A673 (cell line): ENCODE data around the gene NPVF.

Source experiments
- EZH2 ChIP-seq: fragments of 200-600 bp; sonication (generic); IDR thresholded peaks from 2 replicates; pipeline ENCODE4 v1.6.1; 2017; ENCODE audit warnings: borderline replicate concordance, low read depth, mild to moderate bottlenecking, mixed read lengths, antibody characterized with exemption, low read length; ENCODE audit not compliant: poor library complexity, severe bottlenecking
- TF ChIP-seq, protein P1 (sequence below): fragments of 300-800, 200-600 bp; sonication (generic); conservative IDR thresholded peaks from 2 replicates; pipeline ENCODE4 v1.5.1; 2017; ENCODE audit warnings: low read depth, mild to moderate bottlenecking, antibody characterized with exemption, low read length, moderate library complexity, mixed read lengths

DNA sequence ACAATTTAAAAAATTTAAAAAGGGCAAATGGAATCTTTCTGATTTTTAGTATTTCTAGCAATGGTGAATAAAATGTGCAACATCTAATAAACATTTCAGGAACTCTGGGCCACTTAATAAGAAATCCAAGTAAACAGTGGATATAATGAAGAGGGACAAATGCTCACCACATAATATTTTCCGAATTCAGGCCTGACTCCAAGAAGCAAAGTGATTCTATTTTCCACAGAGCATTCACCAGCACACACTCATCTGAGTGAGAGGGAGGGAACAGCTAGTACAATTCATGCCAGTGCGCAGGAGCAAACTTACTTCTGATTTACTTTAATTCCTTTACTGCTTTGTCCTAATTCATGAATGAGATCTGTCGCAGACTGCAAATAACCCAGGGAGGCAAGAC lies 10.1 kb downstream of the NPVF start:
- TF ChIP-seq, protein P1, sequence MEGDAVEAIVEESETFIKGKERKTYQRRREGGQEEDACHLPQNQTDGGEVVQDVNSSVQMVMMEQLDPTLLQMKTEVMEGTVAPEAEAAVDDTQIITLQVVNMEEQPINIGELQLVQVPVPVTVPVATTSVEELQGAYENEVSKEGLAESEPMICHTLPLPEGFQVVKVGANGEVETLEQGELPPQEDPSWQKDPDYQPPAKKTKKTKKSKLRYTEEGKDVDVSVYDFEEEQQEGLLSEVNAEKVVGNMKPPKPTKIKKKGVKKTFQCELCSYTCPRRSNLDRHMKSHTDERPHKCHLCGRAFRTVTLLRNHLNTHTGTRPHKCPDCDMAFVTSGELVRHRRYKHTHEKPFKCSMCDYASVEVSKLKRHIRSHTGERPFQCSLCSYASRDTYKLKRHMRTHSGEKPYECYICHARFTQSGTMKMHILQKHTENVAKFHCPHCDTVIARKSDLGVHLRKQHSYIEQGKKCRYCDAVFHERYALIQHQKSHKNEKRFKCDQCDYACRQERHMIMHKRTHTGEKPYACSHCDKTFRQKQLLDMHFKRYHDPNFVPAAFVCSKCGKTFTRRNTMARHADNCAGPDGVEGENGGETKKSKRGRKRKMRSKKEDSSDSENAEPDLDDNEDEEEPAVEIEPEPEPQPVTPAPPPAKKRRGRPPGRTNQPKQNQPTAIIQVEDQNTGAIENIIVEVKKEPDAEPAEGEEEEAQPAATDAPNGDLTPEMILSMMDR = no peak
- TF ChIP-seq EZH2 = no peak
